Naive B cell (primary cell): ENCODE data around the gene C1QTNF1. TPM values are rescaled to one million over a fixed set of nuclear protein-coding genes. Genes with fewer than 3 reads are reported as not detected.
"Not testable (repeated sequence)": the region's sequence is repeated elsewhere in the genome, so short reads cannot be mapped to it uniquely, and the experiment has no call there.

Source experiments
- ATAC-seq, 2 donors: fragments of 150-1000 bp; cut with Tn5 transposase; 2 replicates each; pipeline ENCODE4 v1.10.0; 2021; ENCODE audit warnings: low read depth in 2 of 2, mild to moderate bottlenecking in 2 of 2, moderate library complexity in 2 of 2
- DNase-seq: peaks from one replicate; pipeline ENCODE4 v3.0.0; 2022
- H3K27ac Mint-ChIP-seq, 6 donors: one replicate each; pipeline ENCODE4 v1.8.0; 2020 to 2022; ENCODE audit warnings: mild to moderate bottlenecking in 6 of 6, mixed read lengths in 6 of 6, moderate library complexity in 5 of 6, inconsistent platforms in 2 of 6
- H3K27me3 Mint-ChIP-seq, 3 donors: one replicate each; pipeline ENCODE4 v1.8.0; 2021 to 2022; ENCODE audit warnings: mixed read lengths in 3 of 3, mild to moderate bottlenecking in 1 of 3
- H3K36me3 Mint-ChIP-seq, 2 donors: one replicate each; pipeline ENCODE4 v1.8.0; 2020 to 2022; ENCODE audit warnings: mixed read lengths in 2 of 2, inconsistent platforms in 1 of 2, mild to moderate bottlenecking in 1 of 2
- H3K4me1 Mint-ChIP-seq, 3 donors: one replicate each; pipeline ENCODE4 v1.8.0; 2020 to 2022; ENCODE audit warnings: mixed read lengths in 3 of 3, inconsistent platforms in 1 of 3, mild to moderate bottlenecking in 1 of 3, moderate library complexity in 1 of 3
- H3K4me3 Mint-ChIP-seq, 8 donors: one replicate each; pipeline ENCODE4 v1.8.0; 2020 to 2022; ENCODE audit warnings: mild to moderate bottlenecking in 8 of 8, mixed read lengths in 8 of 8, moderate library complexity in 8 of 8, inconsistent platforms in 2 of 8
- H3K9me3 Mint-ChIP-seq, 7 donors: one replicate each; pipeline ENCODE4 v1.8.0; 2020 to 2022; ENCODE audit warnings: mixed read lengths in 7 of 7, mild to moderate bottlenecking in 5 of 7, inconsistent platforms in 2 of 7, moderate library complexity in 1 of 7
- polyA plus RNA-seq, 6 donors: library from polyadenylated mRNA; unstranded; fragments of 300-500 nt; fragmentation: Illumina TruSeq; gene quantifications; one replicate each; pipeline ENCODE4 v1.2.3, GENCODE V29; 2021; ENCODE audit warnings: low read depth in 6 of 6

Gene C1QTNF1
- polyA plus RNA-seq, 6 donors from 2014 or later, result not detected

DNA sequence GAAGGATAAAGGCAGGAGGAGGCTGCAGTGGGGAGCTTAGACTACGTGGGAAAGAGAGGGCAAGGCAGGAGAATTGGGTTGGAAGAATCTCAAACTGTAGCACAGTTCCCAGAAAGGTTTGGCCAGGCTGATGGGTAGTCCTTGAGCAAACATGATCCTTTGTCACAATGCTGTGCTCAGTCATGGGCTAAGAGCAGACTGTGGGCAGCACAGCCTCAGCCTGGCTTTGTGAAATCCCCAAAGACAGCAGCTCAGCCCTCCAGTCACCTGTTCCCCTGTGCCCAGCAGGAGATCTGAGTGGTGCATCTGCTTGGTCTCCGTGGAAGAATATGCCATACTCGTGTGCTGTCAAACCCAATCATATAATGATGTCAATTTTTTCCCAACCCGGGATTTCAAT, 40.1 kb downstream of the C1QTNF1 start:
- no peak for ATAC-seq
- no peak overlapping the region for H3K27ac Mint-ChIP-seq
- no peak overlapping the region for H3K4me3 Mint-ChIP-seq
- DNase-seq, result no peak
- H3K36me3 Mint-ChIP-seq, result no peaks in the 10 kb centered on the region
- H3K4me1 Mint-ChIP-seq, result no peaks in the 10 kb centered on the region
- H3K27me3 Mint-ChIP-seq, result peaks cover 5 to 11% (median 8%) of the 10 kb centered on the region in 3 donors
- H3K9me3 Mint-ChIP-seq, result no peaks in the 10 kb centered on the region

DNA sequence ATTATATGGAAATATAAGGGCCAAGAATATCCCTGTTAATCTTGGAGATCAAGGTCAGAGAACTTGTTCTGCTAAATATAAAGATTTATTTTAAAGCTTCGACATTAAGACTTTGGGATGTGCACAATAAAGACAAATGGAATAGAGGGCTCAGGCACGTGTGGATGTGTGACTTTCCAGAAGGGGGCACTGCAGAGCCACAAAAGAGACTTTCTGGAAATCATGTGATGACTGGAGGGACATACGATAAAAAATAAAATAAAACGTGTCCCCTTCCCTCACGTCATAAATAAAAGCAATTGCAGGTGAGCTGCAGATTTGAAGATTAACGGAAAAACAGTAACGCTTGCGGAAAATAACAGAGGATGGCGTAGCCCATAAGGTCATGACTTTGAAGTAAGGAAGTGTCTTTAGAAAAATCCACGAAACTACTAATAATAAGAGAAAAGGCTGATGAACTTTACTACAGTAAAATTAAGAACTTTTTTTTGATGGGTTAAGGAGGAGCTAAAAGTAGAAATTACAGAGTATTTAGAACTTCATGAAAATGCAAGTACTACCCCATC, 41.2 kb downstream of the C1QTNF1 start:
- peak in 1 of 2 donors; percentile 52 for ATAC-seq
- no peaks in the 10 kb centered on the region for H3K4me1 Mint-ChIP-seq
- H3K27ac Mint-ChIP-seq, result peak overlapping the region in 1 of 6 donors; percentile 40
- H3K9me3 Mint-ChIP-seq, result no peaks in the 10 kb centered on the region
- H3K27me3 Mint-ChIP-seq, result peaks cover 3 to 8% (median 6%) of the 10 kb centered on the region in 3 donors
- no peaks in the 10 kb centered on the region for H3K36me3 Mint-ChIP-seq
- no peak overlapping the region for H3K4me3 Mint-ChIP-seq
- DNase-seq, result peak; percentile 24

GRCh38 chr17:79066963-79067362, 43.0 kb downstream of the C1QTNF1 start:
- DNase-seq (no peak), ATAC-seq (no peak)
- no peak overlapping the region for H3K27ac Mint-ChIP-seq
- H3K27me3 Mint-ChIP-seq, result peaks cover 4 to 8% (median 5%) of the 10 kb centered on the region in 3 donors
- no peaks in the 10 kb centered on the region for H3K9me3 Mint-ChIP-seq
- no peak overlapping the region for H3K4me3 Mint-ChIP-seq
- H3K4me1 Mint-ChIP-seq, result no peaks in the 10 kb centered on the region
- H3K36me3 Mint-ChIP-seq, result no peaks in the 10 kb centered on the region

DNA sequence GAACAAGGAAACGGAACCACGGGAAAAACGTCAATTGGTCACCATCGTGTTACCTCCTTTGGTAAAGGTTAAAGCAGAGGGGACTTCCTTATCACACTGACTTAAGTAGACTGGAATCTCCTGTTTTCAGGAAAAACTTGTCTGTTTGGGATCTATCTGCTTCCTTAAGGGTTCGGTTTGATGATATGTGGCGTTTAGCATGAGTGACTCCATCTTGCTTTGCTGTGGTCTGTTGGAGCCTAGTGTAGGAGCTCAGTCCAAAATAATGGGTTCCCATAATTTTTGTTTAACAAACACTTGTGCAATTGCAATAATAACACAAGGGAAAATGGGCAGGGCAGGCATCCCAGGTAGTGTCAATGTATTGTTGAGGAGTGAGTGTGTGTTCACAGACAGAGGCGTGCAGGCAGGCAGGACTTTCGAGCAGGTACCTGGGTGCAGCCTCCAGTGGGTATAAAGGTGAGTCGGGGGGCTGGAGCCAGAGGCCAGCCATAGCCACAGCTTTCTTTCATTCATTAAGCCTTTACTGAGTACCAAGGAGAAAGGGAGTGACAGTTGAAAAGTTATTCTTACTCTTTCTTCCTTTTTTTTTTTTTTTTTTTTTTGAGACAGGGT, 46.4 kb downstream of the C1QTNF1 start:
- Mint-ChIP-seq H3K4me3 (peak overlapping the region in 1 of 8 donors; percentile 62), H3K27ac (no peak overlapping the region)
- ATAC-seq, result no peak

GRCh38 chr17:79071161-79071740, 47.3 kb downstream of the C1QTNF1 start:
- DNase-seq (no peak), ATAC-seq (no peak)
- Mint-ChIP-seq H3K27ac (peak overlapping the region in 1 of 6 donors; percentile 64), H3K4me1 (peaks cover 10 to 18% (median 12%) of the 10 kb centered on the region in 3 donors), H3K9me3 (no peaks in the 10 kb centered on the region), H3K27me3 (peaks cover 0 to 8% (median 4%) of the 10 kb centered on the region in 3 donors), H3K4me3 (no peak overlapping the region), H3K36me3 (no peaks in the 10 kb centered on the region)

More for the DNA sequence above, 46.4 kb downstream of the C1QTNF1 start:
- Mint-ChIP-seq H3K27me3 (peaks cover 0 to 8% (median 4%) of the 10 kb centered on the region in 3 donors), H3K9me3 (no peaks in the 10 kb centered on the region), H3K36me3 (no peaks in the 10 kb centered on the region), H3K4me1 (peaks cover 3 to 9% (median 4%) of the 10 kb centered on the region in 3 donors)
- no peak for DNase-seq

DNA sequence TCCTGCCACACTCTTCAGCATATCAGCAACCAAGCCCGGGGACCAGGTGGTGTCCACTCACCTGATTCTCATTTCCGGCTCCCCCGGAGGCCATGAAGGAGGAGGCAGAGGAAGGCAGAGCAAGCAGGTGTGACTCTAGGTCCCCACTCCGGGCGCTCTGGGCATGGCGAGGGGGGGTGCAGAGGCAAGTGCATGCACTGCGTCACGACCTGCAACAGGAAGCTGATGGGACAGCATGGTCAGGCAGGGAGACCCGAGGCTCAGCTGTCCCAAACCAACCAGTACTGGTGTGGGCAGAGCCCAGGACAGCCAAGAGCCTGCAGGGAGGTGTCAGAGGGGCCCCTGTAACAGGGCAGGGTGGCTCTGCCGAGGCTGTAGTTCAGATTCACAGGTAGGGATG, 48.6 kb downstream of the C1QTNF1 start:
- H3K27ac Mint-ChIP-seq, result peak overlapping the region in 1 of 6 donors; percentile 72
- H3K4me1 Mint-ChIP-seq, result peaks cover 10 to 28% (median 14%) of the 10 kb centered on the region in 3 donors
- ATAC-seq (no peak), DNase-seq (no peak)
- peaks cover 0 to 8% (median 4%) of the 10 kb centered on the region in 3 donors for H3K27me3 Mint-ChIP-seq
- no peaks in the 10 kb centered on the region for H3K36me3 Mint-ChIP-seq
- H3K9me3 Mint-ChIP-seq, result no peaks in the 10 kb centered on the region
- peak overlapping the region in 2 of 8 donors; percentile 33 to 59 for H3K4me3 Mint-ChIP-seq

- Mint-ChIP-seq H3K27me3 (peaks cover 0 to 8% (median 4%) of the 10 kb centered on the region in 3 donors), H3K4me3 (peak overlapping the region in 3 of 8 donors; percentile 20 to 94 (median 93)), H3K4me1 (peaks cover 10 to 28% (median 14%) of the 10 kb centered on the region in 3 donors), H3K27ac (peak overlapping the region in 2 of 6 donors; percentile 44 to 57), H3K36me3 (no peaks in the 10 kb centered on the region), H3K9me3 (no peaks in the 10 kb centered on the region)
- ATAC-seq (no peak), DNase-seq (no peak)
These were observed 49.2 kb downstream of the C1QTNF1 start for GRCh38 chr17:79073016-79073705.

DNA sequence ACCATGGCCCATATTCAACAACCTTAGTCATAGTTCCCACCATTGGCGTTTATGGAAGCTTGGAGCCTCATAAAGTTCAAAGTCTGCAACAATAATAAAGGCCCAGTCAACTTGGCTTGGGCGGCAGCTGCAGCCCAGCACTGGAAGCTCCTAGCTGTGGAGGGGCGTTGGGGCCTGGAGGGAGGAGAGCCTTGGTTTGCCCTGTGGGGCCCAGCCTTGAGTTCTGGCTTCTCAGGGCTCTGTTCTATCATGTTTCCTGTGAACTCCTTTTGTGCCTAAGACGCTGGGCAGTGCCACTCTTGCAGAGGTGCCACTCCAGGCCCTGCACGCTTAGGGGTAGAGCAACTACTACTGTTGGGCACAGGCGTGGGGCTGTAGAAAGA, 49.7 kb downstream of the C1QTNF1 start:
- Mint-ChIP-seq H3K36me3 (no peaks in the 10 kb centered on the region), H3K4me1 (peaks cover 10 to 28% (median 14%) of the 10 kb centered on the region in 3 donors), H3K27me3 (peaks cover 0 to 8% (median 4%) of the 10 kb centered on the region in 3 donors), H3K4me3 (peak overlapping the region in 4 of 8 donors; percentile 78 to 94 (median 92)), H3K9me3 (no peaks in the 10 kb centered on the region), H3K27ac (peak overlapping the region in 2 of 6 donors; percentile 44 to 57)
- no peak for ATAC-seq
- DNase-seq, result no peak

DNA sequence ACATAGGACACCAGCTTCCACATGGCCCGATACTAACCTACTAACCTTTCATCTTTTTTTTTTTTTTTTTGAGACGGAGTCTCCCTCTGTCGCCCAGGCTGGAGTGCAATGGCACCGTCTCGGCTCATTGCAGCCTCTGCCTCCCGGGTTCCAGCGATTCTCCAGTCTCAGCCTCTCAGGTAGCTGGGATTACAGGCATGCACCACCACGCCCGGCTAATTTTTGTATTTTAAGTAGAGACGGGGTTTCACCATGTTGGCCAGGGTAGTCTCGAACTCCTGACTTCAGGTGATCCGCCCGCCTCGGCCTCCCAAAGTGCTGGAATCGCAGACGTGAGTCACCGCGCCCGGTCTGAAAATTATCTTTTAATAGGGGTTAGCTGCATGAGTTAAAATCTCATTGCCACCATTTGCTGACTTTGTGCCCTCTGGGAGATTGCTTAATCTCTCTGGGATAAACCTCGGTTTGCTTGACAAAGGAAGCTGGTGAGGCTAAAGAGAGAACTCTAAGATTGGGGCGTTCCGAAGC, 50.2 kb downstream of the C1QTNF1 start:
- not testable (repeated sequence) for H3K9me3 Mint-ChIP-seq, ATAC-seq, H3K27me3 Mint-ChIP-seq, DNase-seq, H3K36me3 Mint-ChIP-seq
- Mint-ChIP-seq H3K4me1 (peaks cover 10 to 28% (median 14%) of the 10 kb centered on the region in 3 donors), H3K4me3 (peak overlapping the region; percentile 78 to 94 (median 90)), H3K27ac (peak overlapping the region in 5 of 6 donors; percentile 53 to 94 (median 88))

- ATAC-seq, result peak; percentile 94 to 95
- DNase-seq, result peak; percentile 88
- peak within 1 kb of the TSS in 5 of 6 donors; percentile 53 to 94 (median 89) for H3K27ac Mint-ChIP-seq
- H3K9me3 Mint-ChIP-seq, result no peaks in the 10 kb centered on the region
- peak within 1 kb of the TSS; percentile 82 to 95 (median 92) for H3K4me3 Mint-ChIP-seq
- peaks cover 10 to 28% (median 14%) of the 10 kb centered on the region in 3 donors for H3K4me1 Mint-ChIP-seq
- peaks cover 0 to 3% of the 10 kb centered on the region in 2 donors for H3K36me3 Mint-ChIP-seq
- H3K27me3 Mint-ChIP-seq, result peaks cover 0 to 8% (median 4%) of the 10 kb centered on the region in 3 donors
These were observed 50.9 kb downstream of the C1QTNF1 start, which contains the start of gene ENGASE for GRCh38 chr17:79074649-79075445. Gene ENGASE (plus strand): TSS chr17:79074824. CDS start chr17:79074945, 121 bp downstream.

- peak overlapping the region; percentile 82 to 95 (median 91) for H3K4me3 Mint-ChIP-seq
- DNase-seq, result peak; percentile 19
These were observed 51.4 kb downstream of the C1QTNF1 start for GRCh38 chr17:79075446-79075750.

DNA sequence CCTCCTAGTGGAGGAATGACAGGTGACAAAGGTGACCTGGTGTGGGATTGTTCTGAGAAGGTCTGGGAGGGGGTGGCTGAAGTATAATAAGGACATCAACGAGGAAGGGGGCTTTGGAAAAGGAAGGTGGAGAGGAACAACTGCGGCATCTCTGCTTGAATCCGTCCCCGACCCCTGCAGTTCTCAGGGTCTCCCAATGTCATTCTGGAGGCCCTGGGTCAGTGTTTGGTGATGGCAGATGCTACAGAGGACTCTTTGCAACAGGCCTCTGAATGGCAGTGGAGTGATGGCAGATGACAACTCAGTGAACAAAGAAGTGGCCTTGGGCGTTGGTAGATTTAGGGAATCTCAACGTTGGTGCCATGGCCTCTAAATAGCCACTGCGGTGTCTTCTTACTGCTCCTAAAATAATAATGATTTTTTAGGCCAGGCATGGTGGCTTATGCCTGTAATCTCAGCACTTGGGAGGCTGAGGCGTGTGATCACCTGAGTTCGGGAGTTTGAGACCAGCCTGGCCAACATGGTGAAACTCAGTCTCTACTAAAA, 52.0 kb downstream of the C1QTNF1 start:
- Mint-ChIP-seq H3K36me3 (peaks cover 5 to 14% of the 10 kb centered on the region in 2 donors), H3K4me1 (peaks cover 14 to 28% (median 14%) of the 10 kb centered on the region in 3 donors), H3K9me3 (no peaks in the 10 kb centered on the region), H3K27me3 (no peaks in the 10 kb centered on the region), H3K4me3 (peak overlapping the region; percentile 82 to 94 (median 88)), H3K27ac (peak overlapping the region in 4 of 6 donors; percentile 53 to 89 (median 74))
- ATAC-seq, result no peak
- no peak for DNase-seq

More at GRCh38 chr17:79075446-79075750, 51.4 kb downstream of the C1QTNF1 start:
- Mint-ChIP-seq H3K4me1 (peaks cover 10 to 28% (median 14%) of the 10 kb centered on the region in 3 donors), H3K27me3 (peaks cover 0 to 3% (median 2%) of the 10 kb centered on the region in 3 donors), H3K9me3 (no peaks in the 10 kb centered on the region), H3K36me3 (peaks cover 1 to 9% of the 10 kb centered on the region in 2 donors), H3K27ac (peak overlapping the region in 5 of 6 donors; percentile 49 to 89 (median 73))
- ATAC-seq, result peak; percentile 25 to 29
